IMR-90 (cell line): ENCODE data around the gene CDYL2. TPM values are rescaled to one million over a fixed set of nuclear protein-coding genes. Genes with fewer than 3 reads are reported as not detected.

Source experiments
- ATAC-seq: fragments of 200-7000 bp; cut with Tn5 transposase; 2 replicates; pipeline ENCODE4 v1.9.1; 2020; ENCODE audit warnings: low read depth, mild to moderate bottlenecking, moderate library complexity
- BruUV-seq: library from RNA; stranded (reverse); fragments of 400-500 nt; replicated peaks from 2 replicates; lab custom pipeline; 2021; lab: Mats Ljungman, UMichigan
- CTCF ChIA-PET: fragments of 300-600 bp; formaldehyde crosslinking; extraction: SDS; loops from one replicate; lab custom pipeline; 2021; ENCODE audit warnings: antibody characterized with exemption; lab: Yijun Ruan, JAX
- POLR2A ChIA-PET: fragments of 300-600 bp; sonication (Branson Sonifier 250); formaldehyde crosslinking; loops from one replicate; lab custom pipeline; 2022; ENCODE audit warnings: antibody characterized with exemption; ENCODE audit not compliant: unreplicated experiment; lab: Charles Lee
- DNase-seq: peaks from one replicate; pipeline ENCODE4 v3.0.0; 2013
- H2AFZ ChIP-seq: replicated peaks from 2 replicates; pipeline ENCODE3; 2013; ENCODE audit warnings: low read length, mild to moderate bottlenecking; ENCODE audit not compliant: poor library complexity
- H2AK5ac ChIP-seq: 2 replicates; pipeline ENCODE4 v1.6.1; 2013; ENCODE audit warnings: low read depth, low read length, inconsistent platforms
- H2AK9ac ChIP-seq: replicated peaks from 2 replicates; pipeline ENCODE3; 2013; ENCODE audit warnings: mild to moderate bottlenecking, low read depth, low read length, moderate library complexity; ENCODE audit not compliant: poor library complexity
- H2BK120ac ChIP-seq: 2 replicates; pipeline ENCODE4 v1.6.1; 2013; ENCODE audit warnings: low read depth, low read length, inconsistent platforms
- H2BK15ac ChIP-seq: 3 replicates; pipeline ENCODE4 v1.6.1; 2013; ENCODE audit warnings: low read depth, low read length, inconsistent platforms
- H2BK20ac ChIP-seq: 2 replicates; pipeline ENCODE4 v1.6.1; 2013; ENCODE audit warnings: low read depth, mild to moderate bottlenecking, inconsistent platforms, low read length, moderate library complexity
- H2BK5ac ChIP-seq: 2 replicates; pipeline ENCODE4 v1.6.1; 2013; ENCODE audit warnings: mild to moderate bottlenecking, low read depth, low read length, inconsistent platforms; ENCODE audit not compliant: poor library complexity, severe bottlenecking
- H3K14ac ChIP-seq: replicated peaks from 2 replicates; pipeline ENCODE4 v1.6.1; 2013; ENCODE audit warnings: low read depth, low read length, inconsistent platforms
- H3K18ac ChIP-seq: 2 replicates; pipeline ENCODE4 v1.6.1; 2013; ENCODE audit warnings: low read depth, low read length, control low read depth
- H3K23ac ChIP-seq: 2 replicates; pipeline ENCODE4 v1.6.1; 2013; ENCODE audit warnings: low read depth, low read length, inconsistent platforms
- H3K27ac ChIP-seq: 2 replicates; pipeline ENCODE4 v1.5.1; 2013; ENCODE audit warnings: mild to moderate bottlenecking, control low read depth, low read length; ENCODE audit not compliant: insufficient read depth
- H3K27me3 ChIP-seq: 2 replicates; pipeline ENCODE4 v1.6.1; 2013; ENCODE audit warnings: low read length; ENCODE audit not compliant: control insufficient read depth, insufficient read depth
- H3K36me3 ChIP-seq: 2 replicates; pipeline ENCODE4 v1.6.1; 2013; ENCODE audit warnings: low read length, mixed read lengths; ENCODE audit not compliant: control insufficient read depth, insufficient read depth
- H3K4ac ChIP-seq: 2 replicates; pipeline ENCODE4 v1.6.1; 2013; ENCODE audit warnings: low read depth, low read length, inconsistent platforms
- H3K4me1 ChIP-seq: 2 replicates; pipeline ENCODE4 v1.6.1; 2013; ENCODE audit warnings: low read length, mixed read lengths; ENCODE audit not compliant: control insufficient read depth, insufficient read depth
- H3K4me2 ChIP-seq: 2 replicates; pipeline ENCODE4 v1.6.1; 2013; ENCODE audit warnings: low read depth, mild to moderate bottlenecking, control low read depth, low read length, moderate library complexity
- H3K4me3 ChIP-seq: 2 replicates; pipeline ENCODE4 v1.5.1; 2013; ENCODE audit warnings: low read depth, mild to moderate bottlenecking, control low read depth, low read length, moderate library complexity; ENCODE audit not compliant: insufficient read depth
- H3K56ac ChIP-seq: 2 replicates; pipeline ENCODE4 v1.6.1; 2013; ENCODE audit warnings: low read length, inconsistent platforms; ENCODE audit not compliant: insufficient read depth; ENCODE audit errors: extremely low read depth
- H3K79me1 ChIP-seq, 2 experiments: 2 replicates each; pipeline ENCODE4 v1.6.1; 2013; ENCODE audit warnings: low read length in 2 of 2, inconsistent platforms in 1 of 2, low read depth in 1 of 2
- H3K9ac ChIP-seq: 2 replicates; pipeline ENCODE4 v1.6.1; 2013; ENCODE audit warnings: low read depth, low read length, control low read depth
- H3K9me1 ChIP-seq: 2 replicates; pipeline ENCODE4 v1.6.1; 2013; ENCODE audit warnings: low read length, inconsistent platforms; ENCODE audit not compliant: insufficient read depth
- H3K9me3 ChIP-seq: 2 replicates; pipeline ENCODE4 v1.6.1; 2013; ENCODE audit warnings: low read length; ENCODE audit not compliant: control insufficient read depth, insufficient read depth
- H4K20me1 ChIP-seq: 2 replicates; pipeline ENCODE4 v1.6.1; 2013; ENCODE audit warnings: low read length, inconsistent platforms; ENCODE audit not compliant: insufficient read depth
- H4K5ac ChIP-seq: 2 replicates; pipeline ENCODE4 v1.6.1; 2013; ENCODE audit warnings: mild to moderate bottlenecking, low read depth, low read length, control low read depth
- H4K8ac ChIP-seq, 2 experiments: 2 replicates each; pipeline ENCODE4 v1.6.1; 2013; ENCODE audit warnings: low read depth in 2 of 2, low read length in 2 of 2, control low read depth in 1 of 2, inconsistent platforms in 1 of 2
- H4K91ac ChIP-seq: 2 replicates; pipeline ENCODE4 v1.6.1; 2013; ENCODE audit warnings: low read depth, low read length, inconsistent platforms; ENCODE audit not compliant: insufficient read depth
- CHD1 ChIP-seq: IDR thresholded peaks from 2 replicates; pipeline ENCODE4 v1.6.1; 2012; ENCODE audit warnings: low read depth, low read length, improper control_type of control experiment
- CTCF ChIP-seq: conservative IDR thresholded peaks from 2 replicates; pipeline ENCODE4 v1.5.1; 2012; ENCODE audit warnings: mild to moderate bottlenecking, low read depth, low read length, improper control_type of control experiment
- ELK1 ChIP-seq: fragments of 150-350 bp; IDR thresholded peaks from 2 replicates; pipeline ENCODE4 v1.6.1; 2016; ENCODE audit warnings: low read depth, mild to moderate bottlenecking, low read length, moderate library complexity, borderline replicate concordance
- FOS ChIP-seq: fragments of 150-350 bp; IDR thresholded peaks from 2 replicates; pipeline ENCODE4 v1.6.1; 2016; ENCODE audit warnings: low read depth, low read length
- MAFK ChIP-seq: IDR thresholded peaks from 2 replicates; pipeline ENCODE4 v1.6.1; 2012; ENCODE audit warnings: low read depth, low read length, improper control_type of control experiment
- MXI1 ChIP-seq: IDR thresholded peaks from 2 replicates; pipeline ENCODE4 v1.6.1; 2012; ENCODE audit warnings: low read depth, mild to moderate bottlenecking, low read length, moderate library complexity, borderline replicate concordance
- POLR2A ChIP-seq: IDR thresholded peaks from 2 replicates; pipeline ENCODE4 v1.6.1; 2012; ENCODE audit warnings: mild to moderate bottlenecking, low read depth, low read length
- RAD21 ChIP-seq: IDR thresholded peaks from 2 replicates; pipeline ENCODE4 v1.6.1; 2012; ENCODE audit warnings: low read length, improper control_type of control experiment
- RFX5 ChIP-seq: IDR thresholded peaks from 2 replicates; pipeline ENCODE4 v1.8.0; 2012; ENCODE audit warnings: low read depth, mild to moderate bottlenecking, low read length, moderate library complexity
- SMC3 ChIP-seq: fragments of 150-350 bp; IDR thresholded peaks from 2 replicates; pipeline ENCODE4 v1.6.1; 2016; ENCODE audit warnings: low read depth, mild to moderate bottlenecking, antibody characterized with exemption, low read length, moderate library complexity
- USF2 ChIP-seq: fragments of 150-350 bp; IDR thresholded peaks from 2 replicates; pipeline ENCODE4 v1.6.1; 2017; ENCODE audit warnings: mild to moderate bottlenecking, antibody characterized with exemption, low read length, low read depth
- WGBS, 2 experiments: methylation state at CpG; one replicate each; pipeline versions ENCODE4 v1.1.5 to v1.1.7; 2013; ENCODE audit warnings: missing lambda C conversion rate in 2 of 2; ENCODE audit not compliant: insufficient read length in 1 of 2; ENCODE audit errors: extremely low coverage in 2 of 2; 5-methylcytosine and 5-hydroxymethylcytosine counted together
- dilution Hi-C: fragments of 300-500 bp; cut with HindIII; formaldehyde crosslinking; loops from one replicate; pipeline ENCODE4 v1.14.3; 2018; ENCODE audit warnings: low sequenced_read_pairs; ENCODE audit not compliant: unreplicated experiment
- in situ Hi-C: fragments of 300-500 bp; cut with MboI; formaldehyde crosslinking; loops from 3 replicates; pipeline ENCODE4 v1.14.3; 2019; ENCODE audit warnings: low sequenced_read_pairs, inconsistent platforms, mixed read lengths
- intact Hi-C: fragments of 100-400 bp; cut with micrococcal nuclease; formaldehyde crosslinking; loops from 2 replicates; pipeline ENCODE4 v1.10.0; 2022
- polyA plus RNA-seq, 3 experiments: library from polyadenylated mRNA; depleted of rRNA; stranded (reverse); fragments of >200 nt; gene quantifications; 2 replicates each; pipeline ENCODE4 v1.2.3, GENCODE V29; 2012; ENCODE audit warnings: low replicate concordance in 1 of 3
- total RNA-seq: library from RNA; depleted of rRNA; stranded (reverse); fragments of >200 nt; gene quantifications from 2 replicates; pipeline ENCODE4 v1.2.3, GENCODE V29; 2012

Gene CDYL2
- total and polyA plus RNA-seq, 2 of the 4 experiments (the other 2 are of a cell fraction), result 1.2 to 3.9 TPM

- no peak overlapping the region for H4K91ac ChIP-seq
- no peaks in the 10 kb centered on the region; the same call in 1 of the 2 replicates for H3K27me3 ChIP-seq
- CTCF ChIA-PET, result interaction anchor here (0.6 to 0.9 kb wide), 5 partner anchors 12 to 368 kb away, joined by 3 to 4 read pairs (median 3); no protein-coding TSS in a partner anchor
- H3K4me1 ChIP-seq, result no peaks in the 10 kb centered on the region
- H2AK9ac ChIP-seq, result no peak overlapping the region
- H3K9me1 ChIP-seq, result no peaks in the 10 kb centered on the region
- no peak overlapping the region for H3K4ac ChIP-seq
- no peak overlapping the region for H3K23ac ChIP-seq
- no peak overlapping the region for H2BK120ac ChIP-seq
- ATAC-seq (peak; percentile 44; the same call in 1 of the 2 replicates), DNase-seq (peak; percentile 67)
- no peak overlapping the region for H3K4me2 ChIP-seq
- H3K36me3 ChIP-seq, result no peaks in the 10 kb centered on the region
- no peak overlapping the region for H2AK5ac ChIP-seq
- no peak overlapping the region for H3K4me3 ChIP-seq
- H4K8ac ChIP-seq, result no peak overlapping the region
- POLR2A ChIA-PET, result no interaction called here
- no peak overlapping the region for H2BK15ac ChIP-seq
- H3K18ac ChIP-seq, result no peak overlapping the region
- intact Hi-C loops, result loop anchor here (5.0 kb wide), 1 partner anchor 297 kb away; no protein-coding TSS in a partner anchor
- H2BK20ac ChIP-seq, result 0 out of 2 replicates have a peak overlapping the region, but pooled peaks have one; percentile 45
- H3K27ac ChIP-seq, result no peak overlapping the region
- dilution Hi-C loops, result no loop called here
- no CpG with 5 or more reads among the region's 5 CpGs for WGBS, 2 experiments
- no peak overlapping the region for H3K56ac ChIP-seq
- BruUV-seq, result no TSS peak
- H2AFZ ChIP-seq, result no peak overlapping the region
- H3K79me1 ChIP-seq, result no peaks in the 10 kb centered on the region
- no peak overlapping the region for H3K9ac ChIP-seq
- no peak overlapping the region for H3K14ac ChIP-seq
- H2BK5ac ChIP-seq, result no peak overlapping the region
- H4K20me1 ChIP-seq, result no peaks in the 10 kb centered on the region
- TF ChIP-seq FOS (no peak), USF2 (no peak), SMC3 (peak; percentile 59), CTCF (peak; percentile 73), RAD21 (peak; percentile 65), ELK1 (no peak), MAFK (no peak), CHD1 (no peak), RFX5 (no peak), POLR2A (no peak), MXI1 (no peak)
- H4K5ac ChIP-seq, result no peak overlapping the region
- in situ Hi-C loops, result loop anchor here (25.0 kb wide), 1 partner anchor 287 kb away; the partner anchor contains the start of gene DYNLRB2
- H3K9me3 ChIP-seq, result no peaks in the 10 kb centered on the region
Observed at GRCh38 chr16:80824623-80825364, 20.4 kb upstream of the CDYL2 start.
